GM18526 (cell line): Measurements from ENCODE around the gene DYRK1A.

Experiments used
- POLR2A ChIP-seq: IDR thresholded peaks from 3 replicates; pipeline ENCODE4 v1.6.1; 2011; ENCODE audit not compliant: insufficient read length; ENCODE audit errors: extremely low read depth

Gene DYRK1A

DNA sequence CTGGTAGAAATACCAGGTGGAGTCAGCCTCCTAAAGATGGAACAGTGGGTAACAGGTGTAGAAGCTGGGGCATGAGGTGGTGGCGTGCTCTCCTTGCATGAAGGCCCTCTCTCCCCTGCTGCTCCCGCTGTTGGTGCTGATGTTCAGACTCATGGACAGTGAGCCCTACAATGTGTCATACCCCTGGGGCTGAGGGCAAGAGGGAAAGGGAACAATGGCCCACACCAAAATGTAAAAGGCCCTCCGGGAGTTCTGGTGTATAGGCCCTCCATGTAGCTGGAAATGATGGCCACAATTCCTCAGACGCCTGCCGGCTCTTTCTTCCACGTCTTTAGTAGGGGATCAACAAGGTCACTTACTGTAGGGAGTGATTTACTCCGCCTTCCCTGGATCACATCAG, 194.9 kb downstream of the DYRK1A start:
- no peak for TF ChIP-seq POLR2A

DNA sequence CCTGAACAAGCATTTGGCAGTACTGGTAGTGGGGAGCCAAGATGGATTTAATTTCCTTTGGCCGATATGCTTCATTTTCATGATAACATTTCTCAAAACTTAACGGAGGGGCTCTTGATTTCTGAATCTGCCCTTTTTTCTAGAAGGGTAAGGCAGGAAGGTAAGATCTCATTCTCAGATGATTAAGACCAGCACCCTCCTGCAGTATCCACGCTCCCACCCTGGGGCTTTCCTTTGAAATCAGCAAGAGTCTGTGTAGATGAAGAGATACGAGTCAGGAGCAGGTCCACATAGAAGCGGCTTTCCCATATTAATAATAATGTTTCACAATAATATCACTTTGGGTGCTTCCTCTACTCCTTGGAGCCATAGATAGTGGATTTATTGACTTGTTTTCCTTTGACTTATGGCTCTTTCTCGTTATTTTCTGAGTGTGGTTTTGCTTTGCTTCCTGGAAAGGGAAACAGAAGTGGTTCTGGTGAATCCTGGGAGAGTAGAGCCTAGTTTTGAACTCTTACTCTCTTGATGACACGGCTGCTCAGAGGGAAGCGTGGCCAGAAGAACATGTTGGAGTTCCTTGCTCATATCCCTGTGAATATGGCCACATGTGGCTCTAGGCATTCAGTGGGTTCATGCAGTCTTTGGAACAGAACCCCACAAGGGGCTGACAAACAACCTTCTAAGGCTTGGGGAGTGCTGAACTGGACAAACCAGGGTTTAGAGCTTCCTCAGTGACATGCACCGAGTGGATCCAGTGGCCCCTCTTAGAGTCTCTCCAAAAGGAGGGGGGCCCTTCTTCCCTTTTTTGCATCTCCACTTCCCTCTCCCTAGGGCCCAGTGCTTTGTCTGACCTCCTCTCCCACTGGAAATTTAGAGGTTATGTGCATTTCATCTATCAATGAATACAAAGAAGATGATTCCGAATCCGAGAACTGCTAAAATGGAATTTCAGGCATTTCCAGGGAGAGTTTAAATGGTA, 195.7 kb downstream of the DYRK1A start:
- no peak for TF ChIP-seq POLR2A

DNA sequence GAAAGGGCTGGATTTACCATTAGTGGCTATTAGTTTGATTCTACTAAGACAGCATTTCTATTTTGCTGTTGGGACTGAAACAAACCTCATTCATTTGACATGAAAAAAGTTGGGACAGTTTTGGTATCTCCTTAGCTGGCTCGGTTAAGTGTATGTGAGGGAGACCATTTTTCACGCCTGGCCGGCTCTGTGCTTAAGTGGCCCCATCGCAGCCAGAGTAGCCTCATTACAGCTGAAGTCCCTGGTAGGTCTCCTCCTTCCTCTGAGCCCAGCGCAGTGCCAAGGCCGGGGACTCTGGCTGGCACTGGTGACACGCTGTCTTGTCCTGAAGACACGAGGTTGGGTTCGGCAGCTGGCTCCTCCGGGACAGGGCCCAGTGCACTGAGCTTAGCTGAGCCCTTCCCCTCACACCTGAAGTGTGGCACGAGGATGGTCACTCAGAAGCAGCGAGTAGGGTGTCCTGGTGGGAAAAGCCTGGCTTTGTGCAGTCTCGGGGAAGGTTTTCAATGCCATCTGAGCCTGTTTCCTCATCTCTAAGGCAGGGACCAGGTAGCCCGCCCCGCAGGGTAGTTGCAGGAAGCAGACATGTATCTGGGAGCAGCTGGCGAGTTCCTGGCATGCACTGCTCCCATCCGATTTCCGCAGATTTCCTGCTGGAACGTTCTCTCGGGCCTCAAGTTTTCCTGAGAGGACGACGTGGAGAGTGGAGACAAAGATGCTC, 196.5 kb downstream of the DYRK1A start:
- TF ChIP-seq POLR2A, result no peak

DNA sequence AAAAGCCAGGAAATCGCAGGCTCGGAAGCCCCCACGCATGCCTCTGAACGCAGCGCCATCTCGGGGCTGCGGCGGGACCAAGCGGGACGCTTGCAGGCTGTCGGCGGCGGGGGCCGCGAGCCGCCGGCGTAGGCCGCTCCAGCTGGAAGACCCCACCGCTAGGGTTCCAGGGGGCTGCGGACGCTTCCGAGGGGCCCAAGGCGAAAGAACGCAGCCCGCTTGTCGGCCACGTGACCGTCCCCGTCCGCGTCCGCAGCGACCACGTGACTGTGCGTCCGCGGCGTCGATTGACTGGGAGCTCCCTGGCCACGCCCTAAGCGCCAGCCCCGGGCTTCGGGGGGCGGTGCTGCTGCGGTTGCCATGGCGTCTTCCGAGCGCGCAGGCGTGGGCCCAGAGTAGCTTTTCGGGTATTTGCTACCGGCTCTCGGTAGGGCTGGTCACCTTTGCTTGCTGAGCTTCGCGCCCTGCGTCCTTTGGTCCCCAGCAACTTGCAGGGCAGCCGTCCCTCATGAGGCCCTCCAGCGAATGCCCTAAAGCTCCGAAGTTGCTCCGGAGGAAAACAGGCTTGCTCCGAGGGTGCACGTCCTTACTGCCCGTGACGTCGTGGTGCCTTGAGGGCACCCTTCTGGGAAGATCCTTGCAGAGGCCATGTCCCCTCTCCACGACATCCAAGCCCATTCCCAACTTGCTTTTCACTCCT, 197.2 kb downstream of the DYRK1A start:
- peak; percentile 78 for TF ChIP-seq POLR2A

DNA sequence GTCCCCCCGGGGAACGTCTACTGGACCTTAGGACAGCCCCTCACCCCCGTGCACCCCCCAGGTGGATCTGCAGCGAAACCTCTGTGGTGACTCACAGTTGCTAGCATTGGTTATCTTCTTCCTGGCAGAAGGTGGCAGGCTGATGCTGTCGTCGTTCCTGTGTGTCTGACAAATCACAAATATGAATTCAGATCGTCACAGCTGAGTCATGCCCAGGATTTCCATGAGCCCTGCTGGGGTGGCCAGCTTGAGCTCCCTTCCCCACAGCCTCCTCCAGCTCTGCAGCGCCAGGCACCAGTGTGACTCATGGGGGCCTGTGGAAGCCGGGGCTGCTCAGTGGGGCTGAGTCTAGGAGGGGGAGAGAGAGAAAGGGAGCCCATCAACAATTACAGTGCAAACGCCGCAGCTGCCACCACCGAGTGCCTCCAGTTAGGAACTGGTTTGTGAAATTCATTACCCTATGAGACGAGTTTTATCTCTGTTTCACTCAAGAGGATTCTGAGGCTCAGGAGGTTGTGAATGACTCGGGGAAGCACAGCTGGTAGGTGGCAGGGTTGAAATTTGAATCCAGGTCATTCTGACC, 197.9 kb downstream of the DYRK1A start:
- no peak for TF ChIP-seq POLR2A

DNA sequence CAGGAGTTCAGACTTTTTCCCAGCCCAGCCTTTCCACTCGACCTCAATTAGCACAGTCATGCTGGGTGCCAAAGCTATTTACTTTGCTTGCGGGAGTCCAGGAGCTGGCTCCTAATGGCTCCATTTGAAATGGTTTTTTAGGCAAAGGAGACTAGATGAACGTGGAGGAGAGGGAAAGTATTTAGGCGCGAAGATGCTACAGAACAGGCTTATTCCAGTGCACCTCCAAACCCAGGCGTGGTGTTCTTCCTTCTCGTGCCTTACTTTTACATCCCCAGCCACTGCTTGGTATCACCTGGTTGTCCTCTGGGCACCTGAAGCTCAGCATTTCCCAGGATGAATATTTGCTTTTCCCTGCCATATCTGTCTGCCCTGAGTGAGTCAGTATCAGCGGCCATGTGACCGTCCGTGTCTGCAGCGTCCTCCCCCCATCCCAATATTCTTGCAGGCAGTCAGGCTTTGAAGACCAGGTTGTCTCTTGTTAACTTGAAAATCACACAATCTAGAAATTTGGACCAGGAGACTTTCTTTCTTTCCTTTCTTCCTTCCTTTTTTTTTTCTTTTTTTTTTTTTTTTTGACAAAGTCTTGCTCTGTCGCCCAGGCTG, 198.5 kb downstream of the DYRK1A start:
- no peak for TF ChIP-seq POLR2A

DNA sequence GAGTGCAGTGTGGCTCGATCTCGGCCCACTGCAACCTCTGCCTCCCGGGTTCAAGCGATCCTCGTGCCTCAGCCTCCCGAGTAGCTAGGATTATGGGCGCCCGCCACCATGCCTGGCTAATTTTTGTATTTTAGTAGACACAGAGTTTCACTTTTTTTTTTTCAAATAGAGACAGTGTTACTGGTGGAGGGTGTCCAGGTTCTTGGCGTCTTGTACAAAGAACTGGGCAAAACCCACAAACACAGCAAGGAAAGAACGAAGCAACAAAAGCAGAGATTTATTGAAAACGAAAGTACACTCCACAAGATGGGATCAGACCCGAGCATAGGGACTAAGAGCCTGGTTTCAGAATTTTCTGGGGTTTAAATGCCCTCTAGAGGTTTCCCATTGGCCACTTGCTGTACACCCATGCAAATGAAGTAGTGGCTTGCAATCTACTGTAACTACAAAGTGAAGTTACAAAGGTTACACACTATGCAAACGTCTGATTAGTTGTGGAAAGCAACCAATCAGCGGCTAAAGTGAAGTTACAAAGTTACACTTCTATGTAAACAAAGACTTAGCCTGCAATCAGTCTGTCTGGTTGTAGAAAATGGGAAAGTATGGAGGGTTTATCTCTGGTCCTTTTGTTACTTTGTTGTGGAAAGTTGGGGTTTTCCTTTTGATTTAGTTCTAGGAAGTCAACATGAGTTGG, 199.1 kb downstream of the DYRK1A start:
- no peak for TF ChIP-seq POLR2A

DNA sequence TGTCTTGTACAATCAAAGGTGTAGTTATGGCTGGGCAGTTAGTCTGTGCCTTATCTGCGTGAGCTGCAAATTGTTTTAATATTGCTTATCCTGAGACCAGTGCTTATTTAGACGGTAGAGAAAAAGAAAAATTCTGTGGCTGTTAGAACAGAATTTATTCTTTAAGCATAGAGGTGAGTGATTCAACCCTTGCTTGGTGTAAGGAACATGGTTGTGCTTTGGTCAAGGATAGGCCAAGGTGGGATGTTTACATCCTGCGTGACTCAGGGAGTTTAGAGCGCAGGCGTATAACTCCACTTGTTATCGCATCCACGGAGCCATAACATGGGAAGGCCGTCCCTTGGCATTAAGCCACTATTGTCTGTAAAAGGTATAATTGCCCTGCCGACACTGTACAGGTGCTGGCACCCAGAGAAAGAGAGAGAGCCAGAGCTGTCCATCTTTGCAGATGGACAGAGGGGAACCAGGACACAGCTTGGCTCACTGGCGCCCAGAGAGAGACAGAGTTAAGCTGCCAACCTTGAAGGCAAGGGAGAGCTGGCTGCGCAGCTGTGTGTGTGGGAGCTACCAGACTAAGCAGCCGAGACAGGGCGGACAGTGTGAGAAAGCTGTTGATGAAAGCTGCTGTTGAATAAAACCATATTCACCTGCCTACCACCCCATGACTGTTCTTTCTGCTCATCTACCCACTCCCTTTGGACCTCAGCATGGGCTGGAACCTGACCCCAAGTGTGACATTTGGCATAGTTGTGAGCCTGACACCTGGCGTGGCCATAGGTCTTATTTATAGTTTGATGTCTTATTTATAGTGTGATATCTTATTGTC, 200.4 kb downstream of the DYRK1A start:
- TF ChIP-seq POLR2A, result no peak

DNA sequence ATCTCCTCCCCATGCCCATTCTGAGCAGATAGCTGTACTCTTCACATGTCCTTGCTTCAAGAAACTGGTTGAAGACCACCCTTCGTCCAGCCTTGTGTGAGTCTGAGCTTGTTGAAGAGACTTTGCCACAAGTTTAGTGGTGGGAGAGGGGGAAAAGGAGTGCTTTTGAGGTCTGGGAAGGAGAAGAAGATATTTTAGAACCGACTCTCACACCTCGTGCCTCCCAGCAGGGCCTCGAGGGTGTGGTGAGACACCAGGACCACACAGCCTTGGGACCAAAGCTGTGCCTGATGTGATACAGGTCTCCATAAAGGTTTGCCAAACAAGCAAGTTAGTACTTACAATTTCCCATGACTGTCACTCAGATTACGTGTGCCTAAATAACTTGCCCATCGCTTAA, 201.8 kb downstream of the DYRK1A start:
- no peak for TF ChIP-seq POLR2A

DNA sequence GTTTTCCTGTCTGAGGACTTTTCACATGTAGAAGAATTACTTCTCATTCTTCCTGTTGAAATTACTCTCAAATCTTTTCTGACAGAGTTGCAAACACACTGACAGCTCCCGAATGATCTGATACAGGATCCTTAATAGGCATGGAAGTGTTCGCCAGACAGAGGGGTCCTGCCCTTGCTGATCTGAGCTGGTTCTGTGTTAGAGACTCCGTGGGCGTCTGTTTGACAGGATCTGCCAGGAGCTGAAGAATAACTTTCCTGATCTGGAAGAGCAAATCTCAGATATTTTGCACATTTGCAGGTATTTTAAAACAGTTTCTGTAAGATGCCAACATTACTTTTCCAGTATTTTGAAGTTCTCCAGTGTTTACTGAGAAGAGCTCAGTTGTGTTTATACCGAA, 202.3 kb downstream of the DYRK1A start:
- no peak for TF ChIP-seq POLR2A

DNA sequence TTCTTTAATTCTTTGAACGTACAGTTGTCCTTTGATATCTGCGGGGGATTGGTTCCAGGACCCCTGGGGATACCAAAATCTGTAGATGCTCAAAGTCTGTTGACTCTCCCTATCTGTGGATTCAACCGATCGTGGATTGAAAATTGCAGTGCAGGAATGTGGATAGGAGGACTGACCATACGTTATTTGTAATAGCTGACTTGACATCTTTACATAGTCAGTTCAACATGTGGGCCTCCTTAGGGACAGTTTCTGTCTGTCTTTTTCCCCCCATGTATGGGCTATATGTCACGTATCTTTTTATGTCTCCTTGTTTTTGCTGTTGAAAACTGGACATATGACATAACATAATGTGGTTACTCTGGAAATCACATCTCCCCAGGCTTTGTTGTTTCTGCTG, 204.9 kb downstream of the DYRK1A start:
- no peak for TF ChIP-seq POLR2A

DNA sequence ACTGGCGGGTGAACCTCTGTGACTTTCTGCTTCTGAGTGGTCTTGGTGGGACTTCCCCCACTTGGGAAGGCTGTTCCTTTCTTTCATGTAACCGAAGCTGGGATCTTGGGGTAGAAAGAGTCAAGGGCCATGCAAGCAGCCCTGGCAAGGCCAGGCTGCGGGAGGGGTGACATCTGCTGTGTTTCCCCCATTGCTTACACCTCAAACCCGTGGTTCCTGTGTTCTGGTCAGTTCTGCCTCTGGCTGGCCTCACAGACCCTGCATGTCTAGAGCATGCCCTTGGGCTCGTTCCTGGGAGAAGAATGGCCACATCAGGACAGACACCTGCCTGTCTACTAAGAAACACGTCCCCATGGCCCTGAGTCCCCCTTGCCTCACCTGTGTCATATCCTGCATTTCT, 207.7 kb downstream of the DYRK1A start:
- no peak for TF ChIP-seq POLR2A

DNA sequence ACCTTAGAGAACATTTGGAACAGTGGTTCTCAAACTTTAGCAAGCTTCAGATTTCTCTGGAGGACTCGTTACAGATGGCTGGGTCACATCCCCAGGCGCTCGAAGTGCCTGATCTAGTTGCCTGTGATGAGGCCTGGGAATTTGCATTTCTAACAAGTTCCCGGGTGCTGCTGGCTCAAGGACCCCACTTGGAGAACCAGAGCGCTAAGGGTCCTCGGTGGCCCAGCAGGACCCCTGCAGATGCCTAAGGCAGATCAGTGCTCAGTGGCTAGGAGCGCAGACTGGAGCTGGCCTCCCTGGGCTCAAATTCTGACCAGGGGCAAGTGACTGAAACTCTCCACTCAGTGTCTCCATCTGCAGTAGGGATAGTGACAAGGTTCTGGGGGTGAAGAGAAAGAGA, 208.2 kb downstream of the DYRK1A start:
- no peak for TF ChIP-seq POLR2A
